HG02840 (cell line): Measurements from ENCODE around the gene CABP5.
"Not testable (repeated sequence)": the region's sequence is repeated elsewhere in the genome, so short reads cannot be mapped to it uniquely, and the experiment has no call there.

Source experiments
- ATAC-seq: cut with Tn5 transposase; IDR thresholded peaks from one replicate; pipeline ENCODE4 v1.9.1; 2021; ENCODE audit warnings: mild to moderate bottlenecking, moderate library complexity, moderate number of reproducible peaks; ENCODE audit not compliant: unreplicated experiment, low FRiP score

Gene CABP5

DNA sequence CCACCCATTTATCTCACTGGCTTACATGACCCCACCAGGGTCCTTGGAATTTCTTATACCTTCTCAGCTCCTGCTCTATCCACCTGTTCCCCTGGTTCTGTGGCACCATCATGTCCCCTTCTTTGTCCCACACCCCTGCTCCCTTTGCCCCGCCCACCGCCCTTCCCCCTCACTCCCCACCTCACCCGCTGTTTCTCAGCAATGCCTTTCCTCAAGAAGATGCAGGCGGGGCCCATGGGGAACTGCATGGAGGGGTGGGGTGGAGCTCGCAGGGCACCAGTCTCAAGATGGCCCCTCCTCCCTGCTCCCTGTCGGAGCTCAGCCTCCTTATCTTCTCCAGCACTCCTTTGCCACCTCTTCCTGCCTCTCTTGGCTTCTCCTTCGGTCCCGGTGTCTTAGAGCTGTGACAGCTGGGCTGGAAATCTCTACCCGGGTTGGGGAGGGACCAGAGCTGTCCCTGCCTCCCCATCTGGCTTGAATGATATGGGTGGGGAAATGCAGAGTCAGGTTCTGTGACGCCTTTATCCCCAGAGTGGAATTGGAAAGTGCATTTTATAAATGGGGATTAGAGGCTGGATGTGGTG lies at the start of gene CABP5:
Gene CABP5 (minus strand): TSS at position 405 of the 584 bp plus-strand sequence. CDS start 157 bp downstream, at position 248.
- no peak for ATAC-seq

DNA sequence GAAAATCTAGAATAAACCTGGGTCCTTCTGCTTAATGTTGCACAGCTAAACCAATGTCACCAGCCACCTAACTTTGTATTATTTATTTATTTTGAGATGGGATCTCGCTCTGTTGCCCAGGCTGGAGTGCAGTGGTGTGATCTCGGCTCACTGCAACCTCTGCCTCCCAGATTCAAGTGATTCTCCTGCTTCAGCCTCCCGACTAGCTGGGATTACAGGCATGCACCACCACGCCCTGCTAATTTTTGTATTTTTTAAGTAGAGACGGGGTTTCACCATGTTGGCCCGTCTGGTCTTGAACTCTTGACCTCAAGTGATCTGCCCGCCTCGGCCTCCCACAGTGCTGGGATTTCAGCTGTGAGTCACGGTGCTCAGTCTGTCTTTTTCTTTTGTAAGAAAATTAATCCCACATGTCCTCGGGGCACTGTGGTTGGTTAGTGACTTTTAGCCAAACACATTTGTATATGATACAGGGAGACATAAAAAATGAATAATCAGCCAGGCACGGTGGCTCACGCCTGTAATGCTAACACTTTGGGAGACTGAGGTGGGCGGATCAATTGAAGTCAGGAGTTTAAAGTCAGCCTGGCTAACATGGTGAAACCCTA lies 47.3 kb upstream of the CABP5 start:
- not testable (repeated sequence) for ATAC-seq

DNA sequence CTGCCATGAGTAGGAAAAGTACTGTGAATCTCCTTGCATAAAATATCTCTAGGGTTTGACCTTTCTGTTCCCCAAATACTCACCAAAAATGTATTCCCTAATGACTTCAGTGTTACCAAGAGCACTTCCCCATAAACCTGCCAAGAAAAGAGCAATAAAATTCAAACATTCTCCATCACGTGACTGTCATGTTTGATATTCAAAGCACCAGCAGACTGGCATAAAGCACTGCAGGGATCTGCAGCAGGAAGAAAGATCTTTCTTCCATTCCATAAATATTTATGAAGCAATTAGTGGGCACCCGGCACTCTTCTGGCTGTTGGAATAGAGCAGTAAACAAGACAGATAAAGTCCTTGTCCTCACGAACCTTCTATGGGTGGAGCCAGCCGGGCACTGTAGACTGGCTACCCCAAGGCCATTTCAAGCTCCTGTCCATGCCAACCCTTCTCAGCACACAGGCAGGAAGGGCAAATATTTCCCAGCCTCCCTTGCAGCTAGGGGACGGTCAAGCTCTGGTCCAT lies 46.5 kb upstream of the CABP5 start:
- no peak for ATAC-seq

DNA sequence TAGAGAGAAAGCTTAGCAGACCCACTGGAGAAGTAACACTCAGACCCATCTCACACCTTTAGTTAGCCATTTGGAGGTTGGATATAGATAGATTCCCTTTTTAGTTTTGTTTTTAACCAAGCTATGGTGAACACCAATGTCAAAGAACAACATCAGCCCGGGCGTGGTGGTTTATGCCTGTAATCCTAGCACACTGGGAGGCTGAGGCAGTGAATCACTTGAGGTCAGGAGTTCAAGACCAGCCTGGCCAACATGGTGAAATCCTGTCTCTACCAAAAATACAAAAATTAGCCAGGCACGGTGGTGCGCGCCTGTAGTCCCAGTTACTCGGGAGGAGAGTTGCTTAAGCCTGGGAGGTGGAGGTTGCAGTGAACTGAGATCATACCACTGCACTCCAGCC lies 45.1 kb upstream of the CABP5 start:
- not testable (repeated sequence) for ATAC-seq

DNA sequence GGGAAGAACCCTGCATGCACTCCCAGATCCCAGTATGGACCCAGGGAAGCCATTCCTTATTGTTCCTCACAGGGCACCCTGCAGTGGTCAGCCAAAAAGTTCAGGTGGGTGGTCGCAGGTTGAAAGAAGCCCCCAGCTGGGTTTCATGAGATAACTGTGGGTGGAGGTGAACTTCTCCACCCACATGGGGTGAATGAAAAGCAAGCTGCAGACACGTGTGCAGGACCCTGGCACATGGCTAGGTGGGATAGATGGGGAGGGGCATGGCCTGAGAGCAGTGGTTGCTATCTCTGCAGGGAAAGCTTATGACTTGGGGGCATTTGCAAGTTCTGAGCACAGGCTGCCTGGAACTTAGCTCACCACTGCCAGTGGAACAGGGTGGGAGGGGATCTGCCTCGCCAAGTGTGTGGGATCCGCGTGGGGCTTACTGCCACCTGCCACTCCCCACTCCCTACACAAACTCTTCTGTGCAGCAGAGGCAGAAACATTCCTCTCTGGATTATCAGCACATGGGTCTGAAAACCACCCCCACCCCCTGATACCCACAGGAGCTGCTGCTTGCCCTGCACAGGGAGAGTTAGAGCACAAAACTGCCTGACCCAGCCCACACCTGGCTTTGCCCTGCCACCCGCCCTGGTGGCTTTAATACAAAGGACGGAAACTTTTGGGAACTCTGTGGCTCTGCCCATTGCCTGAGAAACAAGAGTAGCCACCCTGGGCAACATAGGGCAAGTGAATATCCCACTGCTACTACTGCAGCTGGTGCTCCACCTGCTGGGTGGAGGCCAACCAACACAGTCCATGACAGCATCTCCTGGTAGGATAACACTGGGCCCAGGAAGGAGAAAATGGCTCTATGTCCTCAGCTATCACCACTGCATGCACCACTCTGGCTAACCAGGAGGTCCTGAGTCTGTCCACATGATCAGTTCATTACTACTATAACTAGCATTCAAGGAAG lies 42.3 kb upstream of the CABP5 start:
- no peak for ATAC-seq

DNA sequence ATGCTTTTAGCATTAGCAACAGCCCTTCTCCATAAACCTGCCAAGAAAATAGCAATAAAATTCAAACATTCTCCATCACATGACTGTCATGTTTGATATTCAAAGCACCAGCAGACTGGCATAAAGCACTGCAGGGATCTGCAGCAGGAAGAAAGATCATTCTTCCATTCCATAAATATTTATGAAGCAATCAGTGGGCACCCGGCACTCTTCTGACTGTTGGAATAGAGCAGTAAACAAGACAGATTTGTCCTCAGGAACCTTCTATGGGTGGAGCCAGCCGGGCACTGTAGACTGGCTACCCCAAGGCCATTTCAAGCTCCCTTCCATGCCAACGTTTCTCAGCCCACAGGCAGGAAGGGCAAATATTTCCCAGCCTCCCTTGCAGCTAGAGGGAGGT lies 41.2 kb upstream of the CABP5 start:
- no peak for ATAC-seq

DNA sequence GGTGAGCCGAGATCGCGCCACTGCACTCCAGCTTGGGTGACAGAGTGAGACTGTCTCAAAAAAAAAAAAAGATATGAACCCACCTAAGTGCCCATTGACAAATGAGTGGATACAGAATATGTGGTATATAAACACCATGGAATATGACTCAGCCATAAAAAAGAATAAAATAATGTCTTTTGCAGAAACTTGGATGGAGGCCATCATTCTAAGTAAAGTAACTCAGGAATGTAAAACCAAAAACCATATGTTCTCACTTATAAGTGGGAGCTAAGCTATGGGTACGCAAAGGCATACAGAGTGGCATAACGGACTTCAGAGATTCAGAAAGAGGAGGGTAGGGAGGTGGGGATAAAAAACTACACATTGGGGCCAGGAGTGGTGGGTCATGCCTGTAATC lies 37.2 kb upstream of the CABP5 start:
- no peak for ATAC-seq

DNA sequence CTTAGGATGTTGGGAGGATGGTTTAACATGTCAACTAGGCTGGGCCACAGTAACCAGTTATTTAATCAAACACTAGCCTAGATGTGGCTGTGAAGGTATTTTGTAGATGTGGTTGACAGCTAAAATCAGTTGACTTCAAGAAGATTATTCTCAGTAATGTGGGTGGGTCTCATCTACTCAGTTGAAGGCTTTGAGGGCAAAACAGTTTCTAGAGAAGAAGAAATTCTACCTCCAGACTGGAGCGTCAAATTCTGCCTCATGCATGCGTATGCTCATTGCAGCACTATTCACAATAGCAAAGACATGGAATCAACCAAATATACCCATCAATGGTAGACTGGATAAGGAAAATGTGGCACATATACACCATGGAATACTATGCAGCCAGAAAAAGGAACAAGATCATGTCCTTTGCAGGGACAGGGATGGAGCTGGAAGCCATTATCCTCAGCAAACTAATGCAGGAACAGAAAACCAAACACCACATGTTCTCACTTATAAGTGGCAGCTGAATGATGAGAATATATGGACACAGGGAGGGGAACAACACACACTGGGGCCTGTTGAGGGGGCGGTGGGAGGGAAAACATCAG lies 26.4 kb upstream of the CABP5 start:
- ATAC-seq: not testable (repeated sequence)

DNA sequence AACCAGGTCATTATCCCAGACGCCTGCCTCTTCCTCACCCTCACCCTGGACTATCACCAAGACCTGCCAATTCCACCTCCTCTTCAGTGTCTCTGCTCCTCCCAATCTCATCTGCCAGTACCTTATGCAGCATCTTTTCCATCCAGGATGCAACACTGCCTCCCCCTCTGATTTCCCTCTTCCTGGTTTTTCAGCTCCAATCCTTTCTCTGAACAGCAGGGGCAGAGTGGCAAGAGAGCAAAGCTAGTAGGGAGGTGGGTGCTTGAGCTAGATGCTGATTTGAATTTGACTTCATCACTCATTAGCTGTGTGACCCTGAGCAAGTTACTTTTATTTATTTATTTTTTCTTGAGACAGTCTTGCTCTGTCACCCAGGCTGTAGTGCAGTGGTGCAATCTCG lies 25.6 kb upstream of the CABP5 start:
- no peak for ATAC-seq

DNA sequence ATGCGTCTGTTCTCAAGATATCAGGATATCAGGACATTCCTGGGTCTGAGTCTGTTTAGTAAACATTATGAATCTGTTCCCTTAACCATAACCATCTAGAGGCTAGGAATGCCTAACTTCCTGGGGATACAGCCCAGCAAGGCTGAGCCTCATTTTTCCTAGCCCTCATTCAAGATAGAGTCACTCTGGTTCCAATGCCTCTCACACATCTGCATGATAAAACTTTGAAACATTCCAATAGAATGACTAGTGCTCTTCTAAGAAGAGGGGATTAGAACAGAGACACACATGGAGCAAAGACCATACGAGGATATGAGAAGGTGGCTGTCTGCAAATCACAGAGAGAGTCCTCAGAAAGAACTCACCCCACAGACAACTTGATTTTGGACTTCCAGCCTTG lies 20.6 kb upstream of the CABP5 start:
- ATAC-seq: no peak

DNA sequence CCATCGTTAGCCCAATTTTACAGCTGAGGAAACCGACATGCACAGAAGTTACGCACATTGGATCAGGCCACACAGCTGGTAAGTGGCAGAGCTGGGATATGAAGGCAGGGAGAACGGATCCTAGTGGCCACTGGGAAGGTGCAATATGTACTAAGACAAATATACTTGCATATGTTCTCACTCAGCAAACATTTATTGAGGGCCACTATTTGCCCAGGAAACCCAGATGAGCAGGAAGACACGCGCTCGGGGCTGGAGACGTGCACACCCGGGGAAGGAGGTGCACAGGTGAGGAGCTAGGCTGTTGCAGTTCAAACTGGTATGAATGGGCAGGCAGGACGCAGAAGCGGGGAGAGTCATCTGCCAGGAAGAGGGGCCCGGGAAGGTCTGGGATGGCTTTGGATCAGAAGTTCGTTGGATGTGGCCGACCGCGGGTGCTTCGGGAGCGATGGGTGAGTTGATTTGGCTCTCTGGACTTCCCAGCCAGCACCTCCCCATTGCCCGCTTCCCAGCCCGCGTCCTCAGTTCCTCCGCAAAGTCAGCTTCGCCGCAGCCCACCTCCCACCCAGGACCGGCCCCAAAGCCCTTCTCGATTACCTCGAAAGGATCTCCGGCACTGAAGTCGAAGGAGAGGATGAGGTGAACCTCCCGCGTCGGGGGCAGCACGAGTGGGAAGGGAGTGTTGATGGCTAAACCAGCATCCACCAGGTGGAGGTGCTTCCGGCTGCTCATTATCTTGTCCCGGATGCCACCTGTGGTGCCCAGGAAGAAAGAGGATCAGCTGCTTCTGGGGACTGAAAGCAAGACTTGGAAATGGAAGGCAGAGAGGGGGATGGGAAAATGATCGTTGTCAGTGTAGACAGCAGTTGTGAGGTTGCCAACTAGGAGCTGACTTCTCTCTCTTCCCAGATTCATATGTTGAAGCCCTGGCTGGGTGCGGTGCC lies 17.8 kb upstream of the CABP5 start:
- ATAC-seq: no peak

DNA sequence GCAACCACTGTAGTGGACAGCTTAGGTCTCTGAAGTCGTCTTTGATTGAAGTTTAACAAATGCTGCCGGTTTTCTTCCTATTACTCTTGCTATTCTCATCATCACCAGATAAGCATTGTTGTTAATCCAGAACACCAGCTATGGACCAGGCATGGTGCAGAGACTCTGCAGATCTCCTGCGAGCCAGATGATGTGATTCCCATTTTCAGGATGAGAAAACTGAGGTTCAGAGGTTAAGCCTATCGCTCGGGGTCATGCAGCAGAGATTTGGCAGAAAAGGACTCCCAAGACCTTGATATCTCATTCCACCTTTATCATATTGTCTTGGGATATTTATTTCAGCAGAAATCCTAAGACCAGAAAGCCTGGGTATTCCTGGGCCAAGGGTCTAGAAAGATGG lies 16.5 kb upstream of the CABP5 start:
- ATAC-seq: no peak

DNA sequence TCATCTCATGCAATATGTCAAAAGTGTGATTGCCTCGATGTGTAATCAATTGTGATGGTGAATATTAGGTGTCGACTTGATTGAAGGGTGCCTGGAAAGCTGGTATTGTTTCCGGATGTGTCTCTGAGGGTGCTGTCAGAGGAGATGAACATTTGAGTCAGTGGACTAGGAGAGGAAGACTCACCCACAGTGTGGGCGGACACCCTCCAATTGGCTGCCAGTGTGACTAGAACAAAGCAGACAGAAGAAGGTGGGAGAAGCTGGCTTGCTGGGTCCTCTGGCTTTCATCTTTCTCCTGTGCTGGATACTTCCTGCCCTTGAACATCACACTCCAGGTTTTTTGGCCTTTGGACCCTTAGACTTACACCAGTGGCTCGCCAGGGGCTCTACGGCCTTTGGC lies 15.5 kb upstream of the CABP5 start:
- ATAC-seq: no peak

DNA sequence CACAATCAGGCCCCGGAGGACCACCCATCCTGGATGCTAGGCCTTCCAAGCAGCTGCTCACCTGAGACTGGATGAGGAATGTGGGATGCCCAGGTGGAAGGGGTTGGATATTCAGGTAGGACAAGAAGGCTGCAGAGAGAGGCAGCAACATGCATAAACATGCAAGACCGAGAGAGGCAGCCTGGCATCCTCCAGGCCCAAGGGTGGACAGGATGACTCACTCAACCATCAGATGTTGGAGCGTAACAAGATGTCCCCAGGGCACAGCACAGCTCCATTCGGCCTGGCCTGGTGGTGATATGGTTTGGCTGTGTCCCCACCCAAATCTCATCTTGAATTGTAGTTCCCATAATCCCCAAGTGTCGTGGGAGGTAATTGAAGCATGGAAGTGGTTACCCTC lies 10.0 kb upstream of the CABP5 start:
- ATAC-seq: no peak

DNA sequence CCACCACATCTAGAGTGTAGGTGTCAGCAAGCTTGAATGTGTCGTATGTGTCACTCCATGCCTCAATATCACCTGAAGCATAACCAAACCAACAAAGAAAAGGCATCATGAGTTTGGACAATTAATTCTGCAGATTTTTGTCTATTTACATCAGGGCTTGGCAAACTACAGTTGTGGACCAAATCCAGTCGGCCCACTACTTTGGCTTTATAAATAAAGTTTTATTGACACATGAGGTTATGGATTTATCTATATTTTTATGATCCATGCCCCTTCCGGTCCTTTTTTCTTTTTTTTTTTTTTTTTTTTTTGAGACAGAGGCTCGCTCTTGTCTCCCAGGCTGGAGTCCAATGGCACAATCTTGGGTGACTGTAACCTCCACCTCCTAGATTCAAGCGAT lies 9.2 kb upstream of the CABP5 start:
- ATAC-seq: no peak

DNA sequence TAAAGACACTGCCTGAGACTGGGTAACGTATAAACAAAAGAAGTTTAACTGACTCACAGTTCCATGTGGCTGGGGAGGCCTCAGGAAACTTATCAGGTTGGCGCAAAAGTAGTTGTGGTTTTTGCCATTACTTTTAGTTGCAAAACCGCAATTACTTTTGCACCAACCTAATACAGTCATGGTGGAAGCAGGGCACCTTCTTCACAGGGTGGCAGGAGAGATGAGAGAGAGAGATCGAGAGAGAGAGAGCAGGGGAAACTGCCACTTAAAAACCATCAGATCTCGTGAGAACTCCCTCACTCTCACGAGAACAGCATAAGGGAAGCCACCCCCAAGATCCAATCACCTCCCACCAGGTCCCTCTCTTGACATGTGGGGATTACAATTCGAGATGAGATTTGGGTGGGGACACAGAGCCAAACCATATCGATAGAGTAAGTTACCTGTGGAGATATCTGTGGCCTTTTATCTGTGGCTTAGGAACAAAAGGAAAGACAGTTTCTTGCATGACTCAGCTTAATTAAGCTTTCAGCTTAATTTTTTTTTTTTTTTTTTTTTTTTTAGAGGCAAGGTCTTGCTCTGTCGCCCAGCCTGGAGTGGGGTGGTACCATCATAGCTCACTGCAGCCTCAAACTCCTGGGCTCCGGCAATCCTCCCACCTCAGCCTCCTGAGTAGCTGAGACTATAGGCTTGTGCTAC lies 7.6 kb upstream of the CABP5 start:
- ATAC-seq: no peak

DNA sequence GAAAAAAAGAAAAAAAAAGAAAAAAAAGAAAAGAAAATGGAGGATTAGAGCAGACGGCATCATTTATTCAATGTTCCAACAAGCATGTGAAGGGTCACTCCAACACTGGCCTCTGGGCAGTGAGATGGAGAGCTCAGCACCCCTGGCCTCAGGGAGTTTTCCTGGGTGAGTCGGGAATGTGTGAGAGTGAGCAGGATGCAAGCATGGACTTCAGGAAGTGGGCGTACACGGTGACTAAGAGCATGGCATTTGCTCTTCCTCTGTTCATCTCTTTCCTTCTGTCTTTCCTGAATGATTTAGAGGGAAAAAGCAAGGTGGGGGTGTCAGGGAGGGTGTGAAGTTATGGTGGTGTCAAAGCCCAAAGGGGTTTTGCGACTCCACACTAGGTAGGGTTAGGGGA lies 682 bp upstream of the CABP5 start:
- ATAC-seq: no peak

DNA sequence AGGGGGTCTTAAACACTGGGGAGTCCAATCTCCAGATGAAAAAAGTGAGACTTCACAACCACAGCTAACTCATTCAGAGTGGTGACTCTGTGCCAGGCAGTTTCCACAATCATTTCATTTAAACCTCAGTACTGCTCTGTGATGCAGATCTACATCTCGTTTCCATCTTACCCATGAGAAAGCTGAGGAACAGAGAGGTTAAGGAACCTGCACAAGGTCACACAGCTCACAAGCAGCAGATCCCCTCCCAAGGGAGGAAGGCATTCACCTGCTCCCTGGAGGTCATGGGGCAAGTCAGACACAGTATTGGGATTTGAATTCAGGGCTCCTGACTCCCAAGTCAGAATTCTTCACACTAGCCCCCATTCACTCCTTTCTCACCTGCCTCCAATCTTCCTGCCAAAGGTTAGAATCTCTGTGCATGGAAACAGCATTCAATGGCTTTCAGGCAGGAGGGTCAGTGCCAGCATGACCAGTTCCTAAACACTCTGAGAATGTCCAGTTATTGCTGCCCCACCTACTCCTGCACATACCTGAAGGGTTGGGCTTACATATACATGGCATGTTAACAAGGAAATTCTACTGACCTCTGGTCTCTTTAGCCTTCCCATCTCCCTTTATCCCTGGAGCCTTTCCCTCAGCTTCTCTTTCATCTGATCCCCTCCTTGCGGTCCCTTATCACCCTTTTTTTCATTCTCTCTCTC lies 1.9 kb downstream of the CABP5 start:
- no peak for ATAC-seq

DNA sequence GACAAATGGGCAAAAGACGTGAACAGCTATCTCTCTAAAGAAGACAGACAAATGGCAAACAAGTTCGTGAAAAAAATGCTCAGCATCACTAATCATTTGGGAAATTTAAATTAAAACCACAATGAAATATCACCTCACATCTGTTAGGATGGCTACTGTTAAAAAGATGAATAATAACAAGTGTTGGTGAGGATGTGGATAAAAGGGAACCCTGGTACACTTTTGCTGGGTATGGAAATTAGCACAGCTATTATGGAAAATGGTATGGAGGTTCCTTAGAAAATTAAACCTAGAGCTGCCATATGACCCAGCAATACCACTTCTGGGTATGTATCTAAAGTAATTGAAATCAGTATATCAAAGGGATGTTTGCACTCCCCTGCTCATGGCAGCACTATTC lies 7.1 kb downstream of the CABP5 start:
- ATAC-seq: no peak
